Activated CD4-positive, alpha-beta memory T cell treated with anti-CD3 and anti-CD28 coated beads for 36 hours (primary cell): ENCODE results near the gene LRMDA. TPM values are rescaled to one million over a fixed set of nuclear protein-coding genes. Genes with fewer than 3 reads are reported as not detected.

Experiments used
- CTCF ChIA-PET: fragments of 350-600 bp; sonication (Branson Sonifier 250); formaldehyde crosslinking; loops from one replicate; lab custom pipeline; 2021; ENCODE audit warnings: antibody characterized with exemption, inconsistent platforms; lab: Charles Lee
- POLR2A ChIA-PET: fragments of 350-600 bp; sonication (Branson Sonifier 250); formaldehyde crosslinking; loops from one replicate; lab custom pipeline; 2021; ENCODE audit warnings: antibody characterized with exemption; lab: Charles Lee
- DNase-seq: peaks from one replicate; pipeline ENCODE4 v3.0.0-alpha.2; 2020
- H3K27ac Mint-ChIP-seq: one replicate; pipeline ENCODE4 v1.8.0; 2021; ENCODE audit warnings: mixed read lengths
- H3K27me3 Mint-ChIP-seq: one replicate; pipeline ENCODE4 v1.8.0; 2021; ENCODE audit warnings: mixed read lengths
- H3K36me3 Mint-ChIP-seq: one replicate; pipeline ENCODE4 v1.8.0; 2021; ENCODE audit warnings: mixed read lengths
- H3K4me1 Mint-ChIP-seq: one replicate; pipeline ENCODE4 v1.8.0; 2021; ENCODE audit warnings: low read depth, mixed read lengths
- H3K4me3 Mint-ChIP-seq: one replicate; pipeline ENCODE4 v1.8.0; 2021; ENCODE audit warnings: mild to moderate bottlenecking, mixed read lengths
- H3K9me3 Mint-ChIP-seq: one replicate; pipeline ENCODE4 v1.8.0; 2021; ENCODE audit warnings: mixed read lengths
- intact Hi-C: fragments of 100-400 bp; cut with micrococcal nuclease; formaldehyde crosslinking; loops from one replicate; pipeline ENCODE4 v1.15.1; 2023
- total RNA-seq, 2 experiments: library from RNA; stranded (reverse); gene quantifications; one replicate each; pipeline ENCODE4 v1.2.3, GENCODE V29; 2021

LRMDA gene
- total RNA-seq, 2 experiments from 2014 or later = not detected

DNA sequence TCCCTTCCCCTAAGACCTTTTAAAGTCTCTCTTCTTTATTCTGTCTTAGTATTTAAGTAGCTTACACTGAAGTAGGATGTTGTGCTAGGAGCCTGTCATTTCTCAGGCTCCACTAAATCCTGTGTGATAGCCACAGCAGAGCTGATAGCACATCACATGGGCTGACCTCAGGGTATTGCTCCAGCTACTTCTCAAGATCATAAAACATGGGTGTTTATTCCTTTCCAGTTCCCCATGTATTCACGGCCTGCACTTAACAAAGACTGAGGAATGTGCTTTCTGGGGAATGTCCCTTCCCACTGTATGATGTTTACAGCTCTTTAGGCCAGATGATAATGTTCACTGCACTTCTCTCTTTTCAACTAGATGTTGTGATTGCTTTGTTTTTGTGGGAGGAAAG lies 1119.4 kb downstream of the LRMDA start:
- ChIA-PET CTCF (no interaction called here), POLR2A (no interaction called here)
- Mint-ChIP-seq H3K4me1 (no peaks in the 10 kb centered on the region), H3K27me3 (no peaks in the 10 kb centered on the region), H3K27ac (no peak overlapping the region), H3K36me3 (no peaks in the 10 kb centered on the region), H3K9me3 (peaks cover 2% of the 10 kb centered on the region), H3K4me3 (no peak overlapping the region)
- no peak for DNase-seq
- intact Hi-C loops = no loop called here

DNA sequence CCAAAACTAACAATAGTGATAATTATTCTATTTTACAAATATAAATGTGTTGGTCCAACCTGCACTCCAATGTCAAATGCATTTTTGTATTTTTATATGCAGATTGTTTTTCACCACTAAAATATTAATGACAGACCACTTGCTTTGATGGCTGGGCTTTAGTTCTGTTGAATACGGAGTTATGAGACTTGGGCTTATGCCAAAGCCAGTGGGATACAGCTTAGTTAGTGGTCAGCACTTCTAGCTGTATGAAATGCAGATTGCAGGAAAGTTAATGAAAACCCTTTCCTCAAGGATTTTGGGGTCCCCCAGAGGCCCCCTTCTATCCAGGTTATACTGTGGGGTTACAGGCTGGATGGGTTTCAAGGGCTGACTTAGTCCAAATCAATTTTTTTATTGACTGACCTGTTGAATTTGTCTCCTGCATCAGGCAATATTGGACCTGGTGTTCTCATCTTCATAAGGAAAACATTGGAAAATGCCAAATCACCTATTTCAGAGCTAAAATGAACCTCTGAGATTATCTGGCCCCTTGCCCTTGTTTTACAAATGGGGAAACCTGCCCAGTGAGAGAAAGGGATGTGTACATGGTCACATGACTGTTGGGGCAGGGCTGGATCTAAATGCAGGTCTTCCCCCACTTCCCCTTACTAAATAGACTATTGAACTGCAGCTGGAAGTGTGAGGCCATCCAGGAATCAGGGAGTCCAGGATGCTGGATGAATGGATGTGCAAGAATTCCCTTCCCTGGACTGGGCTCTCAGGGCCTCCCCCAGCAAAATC lies 1120.9 kb downstream of the LRMDA start:
- Mint-ChIP-seq H3K9me3 (peaks cover 2% of the 10 kb centered on the region), H3K36me3 (no peaks in the 10 kb centered on the region), H3K4me3 (no peak overlapping the region), H3K27me3 (no peaks in the 10 kb centered on the region), H3K4me1 (no peaks in the 10 kb centered on the region), H3K27ac (no peak overlapping the region)
- ChIA-PET POLR2A (no interaction called here), CTCF (no interaction called here)
- intact Hi-C loops = no loop called here
- no peak for DNase-seq

DNA sequence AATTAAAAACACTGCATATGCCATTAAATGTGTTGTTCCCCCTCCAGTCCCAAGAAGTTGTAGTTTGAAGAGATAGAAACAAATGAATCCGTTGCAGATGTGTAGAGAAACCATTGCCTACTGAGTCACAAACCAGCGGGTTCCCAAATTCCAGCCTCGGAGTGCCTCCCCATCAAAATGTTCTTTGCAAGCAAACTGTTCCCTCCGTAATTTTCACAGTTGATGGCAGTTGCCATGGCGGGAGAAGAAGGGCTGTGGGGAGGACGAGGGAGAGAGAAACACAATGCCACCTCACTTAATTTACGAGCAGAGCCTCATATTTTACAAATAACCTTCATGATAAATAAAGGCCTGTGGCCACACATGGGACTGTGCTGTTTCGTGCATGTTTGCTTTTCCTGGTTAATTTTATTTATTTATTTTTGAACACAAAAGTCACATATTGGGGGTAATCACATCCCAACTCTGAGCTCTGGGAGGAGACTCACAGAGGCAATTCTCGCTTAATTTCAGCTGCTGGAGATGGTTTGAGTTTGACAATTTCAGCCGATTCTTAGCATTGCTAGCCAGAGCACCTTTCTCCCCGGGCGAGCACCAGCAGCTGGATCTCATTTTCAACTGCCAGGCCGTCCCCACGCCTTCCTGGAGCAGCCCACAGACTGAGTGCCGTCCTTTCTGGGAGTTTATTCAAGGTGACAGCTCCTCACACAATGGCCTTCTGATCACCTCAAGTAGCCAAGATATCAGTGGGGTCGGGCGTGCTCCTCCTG lies 1122.0 kb downstream of the LRMDA start:
- Mint-ChIP-seq H3K36me3 (no peaks in the 10 kb centered on the region), H3K27me3 (no peaks in the 10 kb centered on the region), H3K27ac (no peak overlapping the region), H3K9me3 (peaks cover 2% of the 10 kb centered on the region), H3K4me1 (no peaks in the 10 kb centered on the region), H3K4me3 (no peak overlapping the region)
- no peak for DNase-seq
- intact Hi-C loops = no loop called here
- ChIA-PET POLR2A (no interaction called here), CTCF (no interaction called here)

DNA sequence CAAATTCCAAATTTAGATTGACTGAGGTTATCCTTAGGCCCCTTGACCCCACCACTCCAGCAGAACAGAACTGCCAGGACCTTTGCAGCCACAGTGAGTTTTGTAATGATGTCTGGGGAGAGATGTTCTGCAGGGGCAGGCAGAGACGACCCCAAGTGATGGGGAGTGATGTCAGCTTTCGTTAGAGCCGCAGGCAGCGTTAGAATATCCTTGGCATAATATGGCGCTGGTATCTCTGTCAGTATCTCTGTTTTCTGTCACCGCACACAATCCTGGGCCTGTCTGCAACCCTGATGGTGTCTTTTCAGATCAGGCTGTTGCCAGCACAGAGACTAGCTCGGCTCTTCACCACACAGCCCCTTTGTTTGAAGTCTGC lies 1122.6 kb downstream of the LRMDA start:
- Mint-ChIP-seq H3K36me3 (no peaks in the 10 kb centered on the region), H3K4me3 (no peak overlapping the region), H3K27ac (no peak overlapping the region), H3K27me3 (no peaks in the 10 kb centered on the region), H3K4me1 (no peaks in the 10 kb centered on the region), H3K9me3 (peaks cover 2% of the 10 kb centered on the region)
- ChIA-PET POLR2A (no interaction called here), CTCF (no interaction called here)
- intact Hi-C loops = no loop called here
- DNase-seq = no peak

DNA sequence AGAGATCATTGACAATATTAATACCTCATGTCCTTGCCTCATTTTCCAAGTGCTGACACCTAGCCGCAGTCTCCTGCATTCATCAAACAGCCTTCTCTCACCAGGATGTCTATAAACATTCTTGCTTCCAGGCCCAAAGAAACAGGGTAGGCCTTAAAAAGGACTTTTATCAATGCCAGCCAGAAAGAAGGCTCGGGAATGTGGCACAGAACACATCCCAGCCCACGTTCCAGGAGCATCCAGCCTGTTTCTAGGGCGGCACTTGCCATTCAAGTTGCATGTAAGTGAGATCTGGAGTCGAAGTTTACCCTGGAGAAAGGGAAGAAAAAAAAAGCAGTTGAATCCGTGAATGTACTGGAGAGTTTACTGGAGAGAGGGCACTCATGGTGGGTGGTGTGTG lies 1123.1 kb downstream of the LRMDA start:
- intact Hi-C loops = no loop called here
- DNase-seq = no peak
- no peak overlapping the region for H3K27ac Mint-ChIP-seq
- no peaks in the 10 kb centered on the region for H3K36me3 Mint-ChIP-seq
- no peaks in the 10 kb centered on the region for H3K27me3 Mint-ChIP-seq
- peaks cover 2% of the 10 kb centered on the region for H3K9me3 Mint-ChIP-seq
- ChIA-PET POLR2A (no interaction called here), CTCF (no interaction called here)
- no peak overlapping the region for H3K4me3 Mint-ChIP-seq
- no peaks in the 10 kb centered on the region for H3K4me1 Mint-ChIP-seq

DNA sequence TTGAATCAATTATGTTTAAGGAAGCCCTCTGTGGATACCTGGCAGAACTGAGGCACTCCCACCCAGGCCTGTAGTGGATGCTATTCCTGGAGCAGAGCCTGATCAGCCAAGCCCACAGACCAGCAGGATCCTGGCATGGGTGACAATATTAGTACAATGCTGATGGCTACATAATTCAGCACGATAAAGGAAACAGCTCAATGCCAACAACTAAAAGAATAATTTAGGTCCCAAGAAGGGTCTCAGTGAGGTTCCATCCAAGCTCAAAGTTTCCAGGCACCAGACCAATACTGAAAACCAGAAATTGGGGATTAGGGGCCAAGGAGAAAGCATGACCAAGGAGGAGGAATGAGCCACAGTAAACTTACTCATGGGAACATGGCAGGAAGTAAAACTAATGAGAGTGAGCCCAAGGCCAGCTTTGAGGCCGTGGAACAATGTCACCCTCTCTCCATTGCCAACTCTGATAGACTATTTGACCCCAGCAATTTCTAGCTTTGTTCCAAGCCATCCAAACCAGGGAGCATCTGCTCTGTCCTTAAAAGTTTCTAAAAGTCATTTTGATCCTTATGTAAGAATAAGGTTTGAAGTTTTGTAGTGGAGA lies 1123.7 kb downstream of the LRMDA start:
- peaks cover 2% of the 10 kb centered on the region for H3K9me3 Mint-ChIP-seq
- no peaks in the 10 kb centered on the region for H3K4me1 Mint-ChIP-seq
- H3K27ac Mint-ChIP-seq = no peak overlapping the region
- ChIA-PET CTCF (no interaction called here), POLR2A (no interaction called here)
- intact Hi-C loops = no loop called here
- no peaks in the 10 kb centered on the region for H3K27me3 Mint-ChIP-seq
- no peaks in the 10 kb centered on the region for H3K36me3 Mint-ChIP-seq
- no peak for DNase-seq
- H3K4me3 Mint-ChIP-seq = no peak overlapping the region

DNA sequence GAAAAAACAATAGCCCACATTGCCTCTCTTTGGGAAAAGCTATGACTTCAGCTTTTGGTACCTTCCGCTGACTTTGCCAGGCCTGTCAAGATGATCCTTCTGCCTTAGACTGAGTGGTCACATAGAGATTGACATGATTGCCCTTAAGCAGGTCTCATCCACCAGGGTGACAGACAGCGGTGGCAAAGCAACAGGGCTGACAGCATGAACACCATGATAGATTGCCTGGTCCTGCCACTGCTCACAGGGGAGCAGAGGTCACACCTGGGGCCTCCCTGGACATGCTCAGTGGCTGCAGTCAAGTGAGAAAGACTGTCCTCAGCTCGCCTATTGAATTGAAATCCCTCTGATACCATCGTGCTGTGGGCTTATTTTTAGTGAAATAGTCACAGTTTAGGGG lies 1125.9 kb downstream of the LRMDA start:
- intact Hi-C loops = no loop called here
- Mint-ChIP-seq H3K36me3 (no peaks in the 10 kb centered on the region), H3K4me1 (no peaks in the 10 kb centered on the region), H3K9me3 (no peaks in the 10 kb centered on the region), H3K27ac (no peak overlapping the region), H3K27me3 (no peaks in the 10 kb centered on the region), H3K4me3 (no peak overlapping the region)
- ChIA-PET CTCF (no interaction called here), POLR2A (no interaction called here)
- no peak for DNase-seq

DNA sequence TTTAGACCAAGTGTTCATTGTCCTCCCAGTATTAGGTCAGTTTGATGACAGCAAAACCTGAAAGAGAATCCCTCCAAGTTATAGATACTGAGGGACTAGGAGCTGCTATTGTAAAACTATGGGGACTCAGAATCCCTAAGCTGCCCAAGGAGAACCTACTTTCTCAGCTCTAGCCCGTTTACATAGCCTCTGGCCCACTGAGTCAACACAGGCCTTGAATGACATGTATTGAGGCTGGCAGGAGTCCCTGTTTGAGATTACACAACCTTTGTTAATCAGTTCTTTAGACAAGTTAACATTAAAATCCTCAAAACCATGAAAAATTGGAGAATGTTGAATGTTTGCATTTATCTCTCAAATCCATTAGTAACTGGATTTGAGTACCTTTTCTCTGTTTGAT lies 1127.2 kb downstream of the LRMDA start:
- Mint-ChIP-seq H3K36me3 (no peaks in the 10 kb centered on the region), H3K27me3 (no peaks in the 10 kb centered on the region), H3K9me3 (no peaks in the 10 kb centered on the region), H3K27ac (no peak overlapping the region), H3K4me1 (no peaks in the 10 kb centered on the region), H3K4me3 (no peak overlapping the region)
- ChIA-PET CTCF (interaction anchor here (1.2 kb wide), 1 partner anchor 12 kb away, joined by 3 read pairs; no protein-coding TSS in a partner anchor), POLR2A (no interaction called here)
- intact Hi-C loops = no loop called here
- no peak for DNase-seq

DNA sequence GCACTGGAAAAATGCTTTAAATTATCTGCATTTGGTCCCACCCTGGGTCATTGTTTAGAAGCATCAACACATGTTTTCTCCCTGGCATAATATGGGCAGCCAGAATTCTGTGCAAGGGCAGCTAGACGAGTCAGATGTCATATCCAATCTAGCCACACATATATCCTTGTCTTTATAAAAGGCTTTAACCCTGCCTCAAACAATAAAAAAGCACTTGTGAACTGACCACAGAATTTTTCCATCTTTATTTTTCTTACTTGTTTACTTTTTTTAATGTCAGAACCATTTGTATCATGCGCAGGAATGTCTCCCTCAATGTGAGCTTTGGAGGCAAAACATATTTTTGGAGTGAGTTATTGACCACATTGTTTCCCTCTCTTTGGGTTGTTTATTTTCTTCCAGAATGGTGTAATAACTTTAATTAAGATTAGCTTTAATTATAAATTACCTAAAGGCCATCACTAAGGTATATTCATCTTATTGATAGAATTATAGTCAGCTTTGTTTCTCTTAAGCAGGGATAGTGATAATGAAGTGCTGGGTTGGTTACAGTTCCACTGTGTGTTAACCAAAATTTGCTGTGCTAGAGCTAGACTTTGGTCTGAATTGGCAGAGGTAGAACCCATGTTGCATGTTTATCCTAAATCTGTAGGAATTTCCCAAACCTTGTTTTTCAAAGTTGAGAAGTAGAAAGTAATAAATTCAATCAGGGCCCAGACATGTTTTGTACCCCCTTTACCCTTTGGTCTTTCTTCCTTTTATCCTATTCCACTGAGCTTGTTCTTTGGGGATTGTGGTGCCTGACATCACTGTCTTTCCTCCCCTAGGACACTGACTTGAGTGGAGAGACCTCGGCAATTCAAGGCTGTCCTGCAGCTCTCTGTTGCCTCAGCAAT lies 1127.8 kb downstream of the LRMDA start:
- intact Hi-C loops = no loop called here
- Mint-ChIP-seq H3K4me3 (no peak overlapping the region), H3K36me3 (no peaks in the 10 kb centered on the region), H3K9me3 (no peaks in the 10 kb centered on the region), H3K4me1 (no peaks in the 10 kb centered on the region), H3K27ac (no peak overlapping the region), H3K27me3 (no peaks in the 10 kb centered on the region)
- CTCF ChIA-PET = interaction anchor here (1.2 kb wide), 1 partner anchor 13 kb away, joined by 3 read pairs; no protein-coding TSS in a partner anchor
- no peak for DNase-seq
- POLR2A ChIA-PET = no interaction called here

DNA sequence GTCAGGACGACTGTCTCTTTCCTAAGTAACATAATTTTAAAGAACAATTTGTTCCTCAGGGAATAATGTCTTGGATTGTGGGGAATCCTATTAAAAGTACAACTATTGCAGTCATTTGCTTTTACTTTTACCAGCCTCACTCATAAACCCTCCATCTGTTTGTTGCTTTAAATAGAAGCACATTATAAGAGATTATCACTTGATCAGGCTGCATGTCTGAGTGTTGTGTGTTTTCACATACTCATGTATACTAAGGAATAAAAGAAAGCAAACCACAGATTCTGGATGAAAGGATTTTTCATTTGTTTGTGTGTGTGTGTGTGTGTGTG lies 1128.4 kb downstream of the LRMDA start:
- Mint-ChIP-seq H3K4me1 (no peaks in the 10 kb centered on the region), H3K4me3 (no peak overlapping the region), H3K27ac (no peak overlapping the region), H3K27me3 (no peaks in the 10 kb centered on the region), H3K36me3 (no peaks in the 10 kb centered on the region), H3K9me3 (no peaks in the 10 kb centered on the region)
- intact Hi-C loops = no loop called here
- POLR2A ChIA-PET = no interaction called here
- no peak for DNase-seq
- CTCF ChIA-PET = interaction anchor here (1.2 kb wide), 1 partner anchor 14 kb away, joined by 3 read pairs; no protein-coding TSS in a partner anchor

DNA sequence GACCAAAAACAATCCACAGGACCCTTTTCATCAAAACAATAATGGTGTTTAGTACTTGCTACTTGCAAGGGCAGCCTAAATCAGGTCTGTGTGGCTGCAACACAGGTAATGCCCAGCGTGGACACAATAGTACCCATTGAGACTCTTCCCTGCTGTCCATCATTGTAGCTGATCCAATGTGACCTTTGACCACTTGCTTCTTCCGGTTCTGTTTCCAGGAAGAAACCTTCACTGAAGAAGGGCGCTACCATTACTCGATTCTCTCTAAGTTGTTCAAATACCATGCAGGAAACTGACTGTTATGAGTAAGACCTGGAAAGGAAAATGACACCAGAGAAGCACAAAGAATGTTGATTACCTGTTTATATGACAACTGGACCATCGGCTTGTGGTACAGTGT lies 1128.9 kb downstream of the LRMDA start:
- POLR2A ChIA-PET = no interaction called here
- intact Hi-C loops = no loop called here

DNA sequence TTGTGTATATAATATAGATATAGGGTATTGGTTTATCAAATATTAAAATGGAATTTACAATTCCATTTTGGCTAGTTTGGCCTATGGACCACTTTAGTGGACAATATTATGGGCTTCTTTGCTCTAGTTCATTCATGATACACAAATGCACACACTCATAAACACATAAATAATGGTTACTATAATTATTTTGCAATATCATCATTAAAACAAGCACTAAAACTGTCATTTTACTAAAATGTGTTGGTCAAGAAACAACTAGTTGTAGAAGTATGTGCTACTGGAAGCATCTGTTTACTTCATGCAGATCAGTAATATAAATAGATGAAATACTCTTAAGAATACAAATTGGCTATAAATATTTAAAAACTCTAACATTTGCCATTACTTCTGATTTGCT lies 1131.9 kb downstream of the LRMDA start:
- H3K4me3 Mint-ChIP-seq = no peak overlapping the region
- ChIA-PET CTCF (no interaction called here), POLR2A (no interaction called here)
- intact Hi-C loops = no loop called here
- no peak overlapping the region for H3K27ac Mint-ChIP-seq
- no peak for DNase-seq
- H3K4me1 Mint-ChIP-seq = no peaks in the 10 kb centered on the region
- no peaks in the 10 kb centered on the region for H3K36me3 Mint-ChIP-seq
- H3K9me3 Mint-ChIP-seq = no peaks in the 10 kb centered on the region
- no peaks in the 10 kb centered on the region for H3K27me3 Mint-ChIP-seq

More for the DNA sequence above, 1128.9 kb downstream of the LRMDA start:
- no peaks in the 10 kb centered on the region for H3K27me3 Mint-ChIP-seq
- H3K4me1 Mint-ChIP-seq = no peaks in the 10 kb centered on the region
- H3K27ac Mint-ChIP-seq = no peak overlapping the region
- H3K36me3 Mint-ChIP-seq = no peaks in the 10 kb centered on the region
- DNase-seq = no peak
- CTCF ChIA-PET = no interaction called here
- no peaks in the 10 kb centered on the region for H3K9me3 Mint-ChIP-seq
- H3K4me3 Mint-ChIP-seq = no peak overlapping the region
